Activated naive CD4-positive, alpha-beta T cell treated with anti-CD3 and anti-CD28 coated beads, Interleukin-2, amount 50 U/mL, for 24 hours (primary cell): ENCODE results near the gene NIP7.

ENCODE experiments used
- H3K27ac Mint-ChIP-seq: one replicate; pipeline ENCODE4 v1.8.0; 2021; ENCODE audit warnings: mild to moderate bottlenecking, mixed read lengths
- H3K27me3 Mint-ChIP-seq: one replicate; pipeline ENCODE4 v1.8.0; 2021; ENCODE audit warnings: mixed read lengths
- H3K36me3 Mint-ChIP-seq: one replicate; pipeline ENCODE4 v1.8.0; 2021; ENCODE audit warnings: mixed read lengths
- H3K4me1 Mint-ChIP-seq: one replicate; pipeline ENCODE4 v1.8.0; 2021; ENCODE audit warnings: mixed read lengths
- H3K4me3 Mint-ChIP-seq: one replicate; pipeline ENCODE4 v1.8.0; 2021; ENCODE audit warnings: mild to moderate bottlenecking, mixed read lengths
- H3K9me3 Mint-ChIP-seq: one replicate; pipeline ENCODE4 v1.8.0; 2021; ENCODE audit warnings: mixed read lengths

Gene NIP7

GRCh38 chr16:69313469-69313868 is 26.1 kb upstream of the NIP7 start:
- Mint-ChIP-seq H3K4me1 (peaks cover 30% of the 10 kb centered on the region), H3K4me3 (peak overlapping the region; percentile 82), H3K9me3 (no peaks in the 10 kb centered on the region), H3K27me3 (no peaks in the 10 kb centered on the region), H3K27ac (peak overlapping the region; percentile 87), H3K36me3 (peaks cover 6% of the 10 kb centered on the region)

GRCh38 chr16:69314534-69314933 is 25.0 kb upstream of the NIP7 start:
- H3K36me3 Mint-ChIP-seq, result peaks cover 8% of the 10 kb centered on the region
- no peaks in the 10 kb centered on the region for H3K27me3 Mint-ChIP-seq
- peaks cover 30% of the 10 kb centered on the region for H3K4me1 Mint-ChIP-seq
- no peak overlapping the region for H3K4me3 Mint-ChIP-seq
- no peaks in the 10 kb centered on the region for H3K9me3 Mint-ChIP-seq
- no peak overlapping the region for H3K27ac Mint-ChIP-seq

- H3K27ac Mint-ChIP-seq, result no peak overlapping the region
- H3K4me3 Mint-ChIP-seq, result no peak overlapping the region
These were observed 23.9 kb upstream of the NIP7 start for GRCh38 chr16:69315486-69316311.

GRCh38 chr16:69316595-69317034 is 23.0 kb upstream of the NIP7 start:
- H3K36me3 Mint-ChIP-seq, result peaks cover 14% of the 10 kb centered on the region
- H3K4me1 Mint-ChIP-seq, result peaks cover 26% of the 10 kb centered on the region
- no peak overlapping the region for H3K27ac Mint-ChIP-seq
- H3K9me3 Mint-ChIP-seq, result no peaks in the 10 kb centered on the region
- H3K4me3 Mint-ChIP-seq, result no peak overlapping the region
- no peaks in the 10 kb centered on the region for H3K27me3 Mint-ChIP-seq

More at GRCh38 chr16:69315486-69316311, 23.9 kb upstream of the NIP7 start:
- H3K4me1 Mint-ChIP-seq, result peaks cover 26% of the 10 kb centered on the region
- H3K27me3 Mint-ChIP-seq, result no peaks in the 10 kb centered on the region
- peaks cover 11% of the 10 kb centered on the region for H3K36me3 Mint-ChIP-seq
- no peaks in the 10 kb centered on the region for H3K9me3 Mint-ChIP-seq

GRCh38 chr16:69318177-69318910 is 21.2 kb upstream of the NIP7 start:
- H3K4me1 Mint-ChIP-seq, result peaks cover 20% of the 10 kb centered on the region
- no peaks in the 10 kb centered on the region for H3K9me3 Mint-ChIP-seq
- no peak overlapping the region for H3K4me3 Mint-ChIP-seq
- no peak overlapping the region for H3K27ac Mint-ChIP-seq
- H3K36me3 Mint-ChIP-seq, result peaks cover 14% of the 10 kb centered on the region
- no peaks in the 10 kb centered on the region for H3K27me3 Mint-ChIP-seq

GRCh38 chr16:69318911-69319289 is 20.7 kb upstream of the NIP7 start:
- H3K4me1 Mint-ChIP-seq, result peaks cover 15% of the 10 kb centered on the region
- H3K36me3 Mint-ChIP-seq, result peaks cover 11% of the 10 kb centered on the region
- no peak overlapping the region for H3K4me3 Mint-ChIP-seq
- no peaks in the 10 kb centered on the region for H3K9me3 Mint-ChIP-seq
- H3K27me3 Mint-ChIP-seq, result no peaks in the 10 kb centered on the region
- no peak overlapping the region for H3K27ac Mint-ChIP-seq

- peaks cover 11% of the 10 kb centered on the region for H3K36me3 Mint-ChIP-seq
- H3K27ac Mint-ChIP-seq, result peak overlapping the region; percentile 72
- H3K9me3 Mint-ChIP-seq, result no peaks in the 10 kb centered on the region
- no peak overlapping the region for H3K4me3 Mint-ChIP-seq
- H3K27me3 Mint-ChIP-seq, result no peaks in the 10 kb centered on the region
- peaks cover 10% of the 10 kb centered on the region for H3K4me1 Mint-ChIP-seq
These were observed 20.2 kb upstream of the NIP7 start for GRCh38 chr16:69319381-69319780.

- H3K4me1 Mint-ChIP-seq, result peaks cover 11% of the 10 kb centered on the region
- no peak overlapping the region for H3K4me3 Mint-ChIP-seq
- peaks cover 11% of the 10 kb centered on the region for H3K36me3 Mint-ChIP-seq
- no peaks in the 10 kb centered on the region for H3K9me3 Mint-ChIP-seq
- H3K27ac Mint-ChIP-seq, result peak overlapping the region; percentile 72
- no peaks in the 10 kb centered on the region for H3K27me3 Mint-ChIP-seq
These were observed 19.5 kb upstream of the NIP7 start for GRCh38 chr16:69319826-69320739.

- Mint-ChIP-seq H3K36me3 (peaks cover 11% of the 10 kb centered on the region), H3K9me3 (no peaks in the 10 kb centered on the region), H3K27ac (no peak overlapping the region), H3K4me1 (peaks cover 14% of the 10 kb centered on the region), H3K27me3 (no peaks in the 10 kb centered on the region), H3K4me3 (no peak overlapping the region)
These were observed 18.9 kb upstream of the NIP7 start for GRCh38 chr16:69320740-69321073.

GRCh38 chr16:69321080-69321479 is 18.5 kb upstream of the NIP7 start:
- Mint-ChIP-seq H3K9me3 (no peaks in the 10 kb centered on the region), H3K36me3 (peaks cover 10% of the 10 kb centered on the region), H3K27ac (no peak overlapping the region), H3K4me3 (no peak overlapping the region), H3K4me1 (peaks cover 17% of the 10 kb centered on the region), H3K27me3 (no peaks in the 10 kb centered on the region)

- H3K27ac Mint-ChIP-seq, result peak overlapping the region; percentile 66
- H3K27me3 Mint-ChIP-seq, result no peaks in the 10 kb centered on the region
- peaks cover 28% of the 10 kb centered on the region for H3K4me1 Mint-ChIP-seq
- no peaks in the 10 kb centered on the region for H3K9me3 Mint-ChIP-seq
- H3K4me3 Mint-ChIP-seq, result no peak overlapping the region
- H3K36me3 Mint-ChIP-seq, result peaks cover 9% of the 10 kb centered on the region
These were observed 17.2 kb upstream of the NIP7 start for GRCh38 chr16:69322343-69322742.

GRCh38 chr16:69323415-69323814 is 16.2 kb upstream of the NIP7 start:
- Mint-ChIP-seq H3K4me1 (peaks cover 35% of the 10 kb centered on the region), H3K36me3 (peaks cover 9% of the 10 kb centered on the region)

GRCh38 chr16:69324013-69324531 is 15.5 kb upstream of the NIP7 start:
- H3K36me3 Mint-ChIP-seq, result peaks cover 11% of the 10 kb centered on the region
- no peaks in the 10 kb centered on the region for H3K9me3 Mint-ChIP-seq
- H3K4me1 Mint-ChIP-seq, result peaks cover 41% of the 10 kb centered on the region
- no peak overlapping the region for H3K4me3 Mint-ChIP-seq
- H3K27ac Mint-ChIP-seq, result no peak overlapping the region
- no peaks in the 10 kb centered on the region for H3K27me3 Mint-ChIP-seq

More at GRCh38 chr16:69323415-69323814, 16.2 kb upstream of the NIP7 start:
- no peak overlapping the region for H3K27ac Mint-ChIP-seq
- no peaks in the 10 kb centered on the region for H3K27me3 Mint-ChIP-seq
- no peak overlapping the region for H3K4me3 Mint-ChIP-seq
- no peaks in the 10 kb centered on the region for H3K9me3 Mint-ChIP-seq

GRCh38 chr16:69324585-69325253 is 14.9 kb upstream of the NIP7 start:
- Mint-ChIP-seq H3K4me1 (peaks cover 45% of the 10 kb centered on the region), H3K9me3 (no peaks in the 10 kb centered on the region), H3K27me3 (no peaks in the 10 kb centered on the region), H3K36me3 (peaks cover 7% of the 10 kb centered on the region), H3K27ac (peak overlapping the region; percentile 46), H3K4me3 (no peak overlapping the region)

- H3K36me3 Mint-ChIP-seq, result peaks cover 6% of the 10 kb centered on the region
- H3K27ac Mint-ChIP-seq, result peak overlapping the region; percentile 23
- peaks cover 45% of the 10 kb centered on the region for H3K4me1 Mint-ChIP-seq
These were observed 13.8 kb upstream of the NIP7 start for GRCh38 chr16:69325784-69326171.

More at GRCh38 chr16:69325784-69326171, 13.8 kb upstream of the NIP7 start:
- H3K9me3 Mint-ChIP-seq, result no peaks in the 10 kb centered on the region
- peak overlapping the region; percentile 66 for H3K4me3 Mint-ChIP-seq
- H3K27me3 Mint-ChIP-seq, result no peaks in the 10 kb centered on the region
